ENCODE data around the gene IL13. TPM values are rescaled to one million over a fixed set of nuclear protein-coding genes. Genes with fewer than 3 reads are reported as not detected.

IL13 gene
- total RNA-seq, 1 donor from 2014 or later = not detected

GRCh38 chr5:132708645-132709044 lies 50.7 kb downstream of the IL13 start:
- H3K9me3 ChIP-seq = no peaks in the 10 kb centered on the region
- peaks cover 5% of the 10 kb centered on the region for H3K36me3 ChIP-seq
- H3K27me3 ChIP-seq (ENCODE audit: low read depth) = no peaks in the 10 kb centered on the region
- H3K4me1 ChIP-seq = no peaks in the 10 kb centered on the region
- no peak overlapping the region for H3K27ac ChIP-seq
- TF ChIP-seq CTCF (IDR thresholded peaks at IDR 0.05) = no peak
- intact Hi-C loops (cut with DNase I) = no loop called here
- DNase-seq (no peak), ATAC-seq (no peak)
- no peak overlapping the region for H3K4me3 ChIP-seq

Other genes starting within 250 kb of the IL13 start
- 81.2 TPM for gene IRF1, start 167.4 kb upstream of the IL13 start, total RNA-seq
- not detected for gene IL5, start 114.7 kb upstream of the IL13 start, total RNA-seq
- 33.2 TPM for gene RAD50, start 101.2 kb upstream of the IL13 start, total RNA-seq
- not detected for gene IL4, start 15.8 kb downstream of the IL13 start, total RNA-seq
- gene KIF3A, start 79.4 kb downstream of the IL13 start, total RNA-seq = 10.8 TPM
- gene CCNI2, start 89.3 kb downstream of the IL13 start, total RNA-seq = 1.1 TPM
- 32.8 TPM for gene SEPTIN8, start 119.1 kb downstream of the IL13 start, total RNA-seq
- gene SOWAHA, start 155.1 kb downstream of the IL13 start, total RNA-seq = 0.18 TPM
- 17.3 TPM for gene SHROOM1, start 172.5 kb downstream of the IL13 start, total RNA-seq
- gene GDF9, start 208.3 kb downstream of the IL13 start, total RNA-seq = 0.15 TPM
- gene UQCRQ, start 208.5 kb downstream of the IL13 start, total RNA-seq = 271 TPM
- gene LEAP2, start 215.5 kb downstream of the IL13 start, total RNA-seq = 1.7 TPM